HG03066 (cell line): Measurements from ENCODE around the gene PXYLP1.
A peak's percentile ranks its signal among the peaks of the same experiment; 100 is the strongest.
"Not testable (repeated sequence)": the region's sequence is repeated elsewhere in the genome, so short reads cannot be mapped to it uniquely, and the experiment has no call there.

Experiments
- ATAC-seq: cut with Tn5 transposase; IDR thresholded peaks from one replicate; pipeline ENCODE4 v1.9.1; 2021; ENCODE audit warnings: low read depth; ENCODE audit not compliant: unreplicated experiment

PXYLP1 gene

GRCh38 chr3:141231101-141231951, at the start of gene PXYLP1:
PXYLP1 (plus strand) TSS chr3:141231825; CDS start chr3:141260176, 28,351 bp downstream.
- ATAC-seq, result peak; percentile 96

- ATAC-seq, result no peak
Observed at GRCh38 chr3:141183606-141184005, 48.0 kb upstream of the PXYLP1 start.

- ATAC-seq, result no peak
Observed at GRCh38 chr3:141184430-141184829, 47.2 kb upstream of the PXYLP1 start.

DNA sequence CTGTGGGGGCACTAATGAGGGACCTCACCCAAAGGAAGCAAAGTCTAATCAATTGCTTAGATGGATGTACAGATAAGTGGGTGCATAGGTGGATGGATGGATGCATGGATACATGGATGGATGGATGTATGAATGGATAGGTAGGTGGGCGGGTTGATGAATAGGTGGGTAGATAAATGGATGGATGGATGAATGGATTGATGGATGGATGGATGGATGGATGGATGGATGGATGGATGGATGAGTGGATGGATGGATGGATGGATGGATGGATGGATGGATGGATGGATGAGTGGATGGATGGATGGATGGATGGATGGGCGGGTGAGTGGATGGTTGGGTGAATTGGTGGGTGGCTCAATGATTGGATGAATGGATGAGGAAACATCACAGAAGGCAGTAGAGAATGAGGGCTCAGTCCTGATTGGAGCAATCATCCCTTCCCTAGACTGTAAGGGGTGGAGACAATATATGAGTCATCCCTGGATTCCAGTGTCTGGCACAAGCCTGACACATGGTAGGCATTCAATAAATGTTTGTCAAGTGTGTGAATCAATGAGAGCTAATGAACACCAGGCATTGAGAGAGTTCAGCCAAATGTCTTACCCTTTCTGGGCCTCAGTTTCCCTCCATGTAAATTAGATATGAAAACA, 40.4 kb upstream of the PXYLP1 start:
- ATAC-seq, result no peak

- peak; percentile 100 for ATAC-seq
Observed at GRCh38 chr3:141192345-141192744, 39.3 kb upstream of the PXYLP1 start.

DNA sequence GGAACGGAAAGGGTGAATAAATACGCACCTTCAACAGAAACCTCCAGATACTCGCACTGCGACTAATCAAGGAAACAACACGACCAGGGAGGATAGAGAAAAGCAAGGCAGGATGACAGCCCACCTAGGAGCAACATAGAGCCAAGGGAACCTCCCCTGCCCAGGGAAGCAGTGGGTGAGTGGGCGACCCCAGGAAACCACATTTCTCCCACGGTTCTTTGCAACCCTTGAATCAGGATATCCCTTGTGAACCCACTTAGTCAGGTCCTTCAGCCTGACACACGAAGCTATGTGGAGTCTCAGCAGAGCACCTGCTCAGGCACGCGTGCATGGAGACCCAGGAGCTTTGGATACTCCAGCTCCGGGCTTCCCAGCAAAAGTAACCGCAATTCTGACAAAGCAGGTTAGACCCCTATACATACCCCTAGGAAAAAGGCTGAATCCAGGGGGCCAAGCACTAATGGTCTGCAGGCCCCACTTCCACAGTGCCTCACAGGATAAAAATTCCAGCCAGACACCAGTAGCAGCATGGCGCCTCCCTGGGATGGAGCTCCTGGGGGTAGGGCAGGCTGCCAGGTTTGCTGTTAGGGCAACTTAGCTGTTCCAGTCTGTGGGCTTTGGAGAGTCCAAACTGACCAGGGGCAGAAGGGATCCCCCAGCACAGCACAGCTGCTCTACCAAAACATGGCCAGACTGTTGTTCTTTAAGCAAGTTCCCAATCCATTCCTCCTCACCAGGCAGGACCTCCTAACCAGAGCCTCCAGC, 38.4 kb upstream of the PXYLP1 start:
- no peak for ATAC-seq

DNA sequence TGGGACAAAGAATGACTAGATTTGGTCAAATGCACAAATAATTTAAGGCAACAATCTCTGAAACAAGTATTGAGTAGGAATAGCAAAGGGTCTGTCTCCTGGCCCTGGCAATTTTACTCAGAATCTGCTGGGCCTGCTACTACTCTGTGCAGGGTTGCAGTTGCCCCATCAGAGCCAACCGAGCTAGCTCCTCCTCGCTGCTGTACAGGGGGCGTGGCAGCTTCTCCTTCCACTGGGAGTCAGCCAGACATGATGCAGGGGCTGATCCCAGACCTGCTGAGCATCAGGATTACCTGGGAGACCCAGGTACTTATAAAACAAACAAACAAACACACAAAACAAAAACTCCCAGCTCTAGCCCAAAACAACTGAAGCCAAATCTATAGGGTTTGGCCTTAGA, 30.5 kb upstream of the PXYLP1 start:
- ATAC-seq, result no peak

GRCh38 chr3:141202682-141203081, 28.9 kb upstream of the PXYLP1 start:
- no peak for ATAC-seq

DNA sequence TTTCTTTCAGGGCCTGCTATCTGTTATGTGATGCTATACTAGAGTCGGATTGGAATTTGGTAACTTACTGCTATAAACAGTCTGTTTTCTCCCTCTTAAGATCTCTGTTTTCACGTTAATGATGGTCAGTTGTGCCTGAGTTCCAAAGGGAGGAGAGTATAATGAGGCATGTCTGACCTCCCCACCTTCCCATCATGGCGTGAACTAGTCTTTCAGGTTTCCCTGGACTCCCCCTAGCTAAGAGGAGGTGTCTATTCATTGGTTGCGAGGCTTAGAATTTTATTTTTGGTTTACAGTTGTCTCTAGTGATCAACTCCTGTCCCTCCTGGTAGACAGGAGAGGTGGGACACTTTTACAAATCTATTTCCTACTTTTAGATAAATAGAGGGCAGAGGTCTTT, 27.8 kb upstream of the PXYLP1 start:
- no peak for ATAC-seq

- ATAC-seq, result no peak
Observed at GRCh38 chr3:141204343-141204742, 27.3 kb upstream of the PXYLP1 start.

DNA sequence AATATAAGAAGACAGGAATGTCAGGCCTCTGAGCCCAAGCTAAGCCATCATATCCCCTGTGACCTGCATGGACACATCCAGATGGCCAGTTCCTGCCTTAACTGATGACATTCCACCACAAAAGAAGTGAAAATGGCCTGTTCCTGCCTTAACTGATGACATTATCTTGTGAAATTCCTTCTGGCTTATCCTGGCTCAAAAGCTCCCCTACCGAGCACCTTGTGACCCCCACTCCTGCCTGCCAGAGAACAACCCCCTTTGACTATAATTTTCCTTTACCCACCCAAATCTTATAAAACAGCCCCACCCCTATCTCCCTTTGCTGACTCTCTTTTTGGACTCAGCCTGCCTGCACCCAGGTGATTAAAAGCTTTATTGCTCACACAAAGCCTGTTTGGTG, 20.3 kb upstream of the PXYLP1 start:
- not testable (repeated sequence) for ATAC-seq

DNA sequence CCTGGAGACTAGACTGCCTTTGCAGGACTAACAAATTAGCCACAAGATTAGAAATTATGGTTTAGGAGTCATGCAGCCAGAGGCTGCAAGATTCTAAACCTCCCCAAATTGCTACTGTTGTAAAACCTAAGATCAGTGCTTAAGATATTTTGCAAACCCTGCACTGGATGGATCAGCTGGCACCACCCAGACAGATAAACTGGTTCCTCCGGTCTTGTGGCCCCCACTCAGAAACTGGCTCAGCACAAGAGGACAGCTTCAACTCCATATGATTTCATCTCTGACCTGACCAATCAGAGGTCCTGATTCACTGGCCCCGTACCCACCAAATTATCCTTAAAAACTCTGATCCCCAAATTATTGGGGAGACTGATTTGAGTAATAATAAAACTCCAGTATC, 19.5 kb upstream of the PXYLP1 start:
- no peak for ATAC-seq

GRCh38 chr3:141212555-141212954, 19.1 kb upstream of the PXYLP1 start:
- ATAC-seq, result no peak

- ATAC-seq, result no peak
Observed at GRCh38 chr3:141216975-141217374, 14.7 kb upstream of the PXYLP1 start.

GRCh38 chr3:141217389-141217788, 14.2 kb upstream of the PXYLP1 start:
- ATAC-seq, result no peak

DNA sequence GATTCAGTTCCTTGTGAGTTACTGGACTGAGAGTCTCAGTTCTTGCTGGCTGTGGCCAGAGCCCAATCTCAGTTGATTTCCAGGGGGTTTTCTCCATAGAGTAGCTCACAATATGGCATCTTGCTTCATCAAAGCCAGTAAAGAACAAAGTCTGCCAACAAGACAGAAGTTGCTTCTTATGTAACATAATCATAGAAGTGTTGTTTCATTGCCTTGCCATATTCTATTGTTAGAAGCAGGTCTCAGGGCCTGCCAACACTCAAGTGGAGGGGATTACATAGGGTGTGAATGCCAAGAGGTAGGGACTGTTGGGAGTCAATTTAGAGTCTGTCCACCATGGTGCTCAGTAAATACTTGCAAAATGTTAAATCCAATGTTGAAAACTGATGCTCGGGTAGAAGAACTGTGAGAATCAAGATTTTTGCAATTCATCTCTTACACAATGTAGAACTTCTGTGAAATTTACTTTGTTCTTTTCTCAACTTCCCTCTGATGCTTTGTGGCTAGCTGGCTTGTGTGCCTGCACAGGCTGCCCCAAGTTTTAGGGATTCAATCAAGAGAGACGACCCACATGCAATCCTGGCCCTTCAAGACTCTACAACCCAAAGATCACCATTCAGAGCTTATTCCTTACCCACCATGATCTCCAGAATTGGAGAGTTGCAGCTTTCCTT, 13.3 kb upstream of the PXYLP1 start:
- ATAC-seq, result no peak

DNA sequence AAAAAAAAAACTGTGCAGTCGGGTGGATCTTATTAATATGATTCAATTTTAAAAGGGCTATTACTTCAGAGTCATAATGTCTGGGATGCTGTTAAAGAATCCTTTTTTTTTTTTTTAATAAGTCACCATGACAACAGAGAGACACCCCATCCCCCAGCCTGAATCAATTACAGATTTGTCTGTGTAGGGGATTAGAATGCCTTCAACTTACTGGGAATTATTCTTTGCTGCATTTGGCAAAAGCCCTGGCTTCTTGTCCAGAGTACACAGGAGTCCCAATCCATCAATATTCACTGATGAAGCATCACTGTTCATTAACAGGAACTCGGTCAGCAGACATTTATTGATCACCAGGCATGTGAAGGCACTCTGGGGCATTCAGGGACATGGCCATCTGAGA, 12.7 kb upstream of the PXYLP1 start:
- ATAC-seq, result no peak

- no peak for ATAC-seq
Observed at GRCh38 chr3:141223673-141224166, 7.9 kb upstream of the PXYLP1 start.

GRCh38 chr3:141225939-141226338, 5.7 kb upstream of the PXYLP1 start:
- ATAC-seq, result no peak

GRCh38 chr3:141227216-141227615, 4.4 kb upstream of the PXYLP1 start:
- no peak for ATAC-seq

GRCh38 chr3:141227752-141228151, 3.9 kb upstream of the PXYLP1 start:
- no peak for ATAC-seq
